ENCODE results near the gene ANKZF1. TPM values are rescaled to one million over a fixed set of nuclear protein-coding genes. Genes with fewer than 3 reads are reported as not detected.
"Not testable (repeated sequence)": the region's sequence is repeated elsewhere in the genome, so short reads cannot be mapped to it uniquely, and the experiment has no call there.

ANKZF1 gene
- total RNA-seq, 1 donor from 2014 or later = 112 TPM

DNA sequence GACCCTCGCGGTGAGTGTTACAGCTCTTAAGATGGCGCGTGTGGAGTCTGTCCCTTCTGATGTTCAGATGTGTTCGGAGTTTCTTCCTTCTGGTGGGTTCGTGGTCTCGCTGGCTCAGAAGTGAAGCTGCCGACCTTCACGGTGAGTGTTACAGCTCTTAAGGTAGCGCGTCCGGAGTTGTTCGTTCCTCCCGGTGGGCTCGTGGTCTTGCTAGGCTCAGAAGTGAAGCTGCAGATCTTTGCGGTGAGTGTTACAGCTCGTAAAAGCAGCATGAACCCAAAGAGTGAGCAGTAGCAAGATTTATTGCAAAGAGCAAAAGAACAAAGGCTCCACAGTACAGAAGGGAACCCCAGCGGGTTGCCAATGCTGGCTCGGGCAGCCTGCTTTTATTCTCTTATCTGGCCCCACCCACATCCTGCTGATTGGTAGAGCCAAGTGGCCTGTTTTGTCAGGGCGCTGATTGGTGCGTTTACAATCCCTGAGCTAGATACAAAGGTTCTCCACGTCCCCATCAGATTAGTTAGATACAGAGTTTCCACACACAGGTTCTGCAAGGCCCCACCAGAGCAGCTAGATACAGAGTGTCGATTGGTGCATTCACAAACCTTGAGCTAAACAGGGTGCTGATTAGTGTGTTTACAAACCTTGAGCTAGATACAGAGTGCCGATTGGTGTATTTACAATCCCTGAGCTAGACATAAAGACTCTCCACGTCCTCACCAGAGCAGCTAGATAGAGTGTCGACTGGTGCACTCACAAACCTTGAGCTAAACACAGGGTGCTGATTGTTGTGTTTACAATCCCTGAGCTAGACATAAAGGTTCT is 28.9 kb upstream of the ANKZF1 start:
- H3K9me3 Mint-ChIP-seq; intact Hi-C loops (cut with micrococcal nuclease); H3K36me3 Mint-ChIP-seq (ENCODE audit: low read depth); H3K27me3 Mint-ChIP-seq (ENCODE audit: insufficient read depth); DNase-seq (ENCODE audit: low spot score); H3K4me1 Mint-ChIP-seq (ENCODE audit: low read depth): not testable (repeated sequence)
- H3K4me3 Mint-ChIP-seq = peak overlapping the region; percentile 29
- peak overlapping the region; percentile 41 for H3K27ac Mint-ChIP-seq

DNA sequence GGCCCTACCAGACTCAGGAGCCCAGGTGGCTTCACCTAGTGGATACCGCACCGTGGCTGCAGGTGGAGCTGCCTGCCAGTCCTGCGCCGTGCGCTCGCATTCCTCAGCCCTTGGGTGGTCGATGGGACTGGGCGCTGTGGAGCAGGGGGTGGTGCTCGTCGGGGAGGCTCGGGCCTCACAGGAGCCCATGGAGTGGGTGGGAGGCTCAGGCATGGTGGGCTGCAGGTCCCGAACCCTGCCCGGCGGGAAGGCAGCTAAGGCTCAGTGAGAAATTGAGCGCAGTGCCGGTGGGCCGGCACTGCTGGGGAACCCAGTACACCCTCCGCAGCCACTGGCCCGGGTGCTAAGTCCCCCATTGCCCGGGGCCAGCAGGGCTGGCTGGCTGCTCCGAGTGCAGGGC is 28.3 kb upstream of the ANKZF1 start:
- H3K27me3 Mint-ChIP-seq (ENCODE audit: insufficient read depth); H3K36me3 Mint-ChIP-seq (ENCODE audit: low read depth); H3K27ac Mint-ChIP-seq; H3K4me1 Mint-ChIP-seq (ENCODE audit: low read depth); H3K4me3 Mint-ChIP-seq; intact Hi-C loops (cut with micrococcal nuclease); DNase-seq (ENCODE audit: low spot score); H3K9me3 Mint-ChIP-seq: not testable (repeated sequence)

DNA sequence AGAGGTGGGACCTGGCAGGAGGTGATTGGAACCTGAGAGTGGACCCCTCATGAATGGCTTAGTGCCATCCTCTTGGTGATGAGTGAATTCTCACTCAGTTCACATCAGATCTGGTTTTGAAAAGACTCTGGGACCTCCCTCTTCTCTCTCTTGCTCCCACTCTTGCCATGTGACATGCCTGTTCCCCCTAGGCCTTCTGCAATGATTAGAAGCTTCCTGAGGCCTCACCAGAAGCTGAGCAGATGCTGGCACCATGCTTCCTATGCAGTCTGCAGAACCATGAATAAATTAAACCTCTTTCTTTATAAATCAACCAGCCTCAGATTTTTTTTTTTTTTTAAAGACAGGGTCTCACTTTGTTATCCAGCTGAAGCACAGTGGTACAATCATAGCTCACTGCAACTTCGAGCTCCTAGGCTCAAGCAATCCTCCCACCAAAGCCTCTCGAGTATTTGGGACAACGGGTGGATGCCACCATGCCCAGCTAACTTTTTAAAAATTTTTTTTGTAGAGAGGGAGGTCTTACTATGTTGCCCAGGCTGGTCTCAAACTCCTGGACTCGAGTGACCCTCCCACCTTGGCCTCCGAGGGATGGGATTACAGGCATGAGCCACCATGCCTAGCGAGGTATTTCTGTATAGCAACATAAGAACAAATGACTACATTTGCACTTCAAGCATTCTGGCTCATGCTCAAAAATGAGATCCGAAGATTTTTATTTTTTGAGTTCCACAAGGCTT is 25.0 kb upstream of the ANKZF1 start:
- intact Hi-C loops (cut with micrococcal nuclease) = no loop called here
- DNase-seq (ENCODE audit: low spot score) = no peak
- Mint-ChIP-seq H3K36me3 (ENCODE audit: low read depth) (peaks cover 13% of the 10 kb centered on the region), H3K9me3 (peaks cover 4% of the 10 kb centered on the region), H3K4me3 (no peak overlapping the region), H3K4me1 (ENCODE audit: low read depth) (peaks cover 31% of the 10 kb centered on the region), H3K27ac (no peak overlapping the region), H3K27me3 (ENCODE audit: insufficient read depth) (no peaks in the 10 kb centered on the region)

DNA sequence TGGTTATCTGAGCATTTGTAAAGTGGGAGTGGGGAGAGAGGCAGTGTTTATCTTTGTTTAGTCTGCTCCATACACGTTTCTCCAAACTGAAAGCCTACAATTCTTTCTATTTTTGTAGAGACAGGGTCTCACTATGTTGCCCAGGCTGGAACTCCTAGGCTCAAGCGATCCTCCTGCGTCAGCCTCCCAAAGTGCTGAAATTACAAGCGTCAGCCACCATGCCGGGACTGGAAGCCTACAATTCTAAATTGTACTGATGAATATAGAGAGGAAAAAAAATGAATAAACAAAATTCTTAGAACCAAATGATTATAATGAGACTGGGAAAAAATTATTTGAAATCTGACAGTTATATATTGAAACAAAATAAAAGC is 24.5 kb upstream of the ANKZF1 start:
- DNase-seq (ENCODE audit: low spot score) = no peak
- Mint-ChIP-seq H3K4me3 (peak overlapping the region; percentile 26), H3K4me1 (ENCODE audit: low read depth) (peaks cover 37% of the 10 kb centered on the region)

DNA sequence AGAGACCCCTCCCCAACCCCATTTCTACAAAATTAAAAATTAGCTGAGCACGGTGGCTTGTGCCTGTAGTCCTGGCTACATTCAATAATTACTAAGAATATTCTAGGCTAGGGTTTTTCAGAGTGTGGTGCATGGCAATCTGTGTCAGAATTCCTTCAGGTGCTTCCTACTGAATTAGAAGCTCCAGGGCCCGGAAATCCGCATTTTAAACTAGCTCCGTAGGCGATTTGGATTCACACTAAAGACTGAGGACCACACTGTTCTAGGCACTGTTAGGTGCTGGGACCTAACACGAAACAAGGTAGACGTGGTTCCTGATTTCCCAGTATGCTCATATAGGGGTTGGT is 23.7 kb upstream of the ANKZF1 start:
- Mint-ChIP-seq H3K27me3 (ENCODE audit: insufficient read depth) (no peaks in the 10 kb centered on the region), H3K9me3 (peaks cover 4% of the 10 kb centered on the region), H3K36me3 (ENCODE audit: low read depth) (peaks cover 24% of the 10 kb centered on the region), H3K4me3 (peak overlapping the region; percentile 92), H3K4me1 (ENCODE audit: low read depth) (peaks cover 40% of the 10 kb centered on the region), H3K27ac (peak overlapping the region; percentile 99)
- intact Hi-C loops (cut with micrococcal nuclease) = loop anchor here (1.0 to 2.0 kb wide), 14 partner anchors 13 to 800 kb away; partner anchors contain the start of genes ANKZF1, ATG9A, CHPF and CNOT9
- no peak for DNase-seq (ENCODE audit: low spot score)

More for the DNA sequence above, 24.5 kb upstream of the ANKZF1 start:
- H3K9me3 Mint-ChIP-seq = peaks cover 4% of the 10 kb centered on the region
- no peaks in the 10 kb centered on the region for H3K27me3 Mint-ChIP-seq (ENCODE audit: insufficient read depth)
- H3K27ac Mint-ChIP-seq = no peak overlapping the region
- intact Hi-C loops (cut with micrococcal nuclease) = no loop called here
- H3K36me3 Mint-ChIP-seq (ENCODE audit: low read depth) = peaks cover 19% of the 10 kb centered on the region

DNA sequence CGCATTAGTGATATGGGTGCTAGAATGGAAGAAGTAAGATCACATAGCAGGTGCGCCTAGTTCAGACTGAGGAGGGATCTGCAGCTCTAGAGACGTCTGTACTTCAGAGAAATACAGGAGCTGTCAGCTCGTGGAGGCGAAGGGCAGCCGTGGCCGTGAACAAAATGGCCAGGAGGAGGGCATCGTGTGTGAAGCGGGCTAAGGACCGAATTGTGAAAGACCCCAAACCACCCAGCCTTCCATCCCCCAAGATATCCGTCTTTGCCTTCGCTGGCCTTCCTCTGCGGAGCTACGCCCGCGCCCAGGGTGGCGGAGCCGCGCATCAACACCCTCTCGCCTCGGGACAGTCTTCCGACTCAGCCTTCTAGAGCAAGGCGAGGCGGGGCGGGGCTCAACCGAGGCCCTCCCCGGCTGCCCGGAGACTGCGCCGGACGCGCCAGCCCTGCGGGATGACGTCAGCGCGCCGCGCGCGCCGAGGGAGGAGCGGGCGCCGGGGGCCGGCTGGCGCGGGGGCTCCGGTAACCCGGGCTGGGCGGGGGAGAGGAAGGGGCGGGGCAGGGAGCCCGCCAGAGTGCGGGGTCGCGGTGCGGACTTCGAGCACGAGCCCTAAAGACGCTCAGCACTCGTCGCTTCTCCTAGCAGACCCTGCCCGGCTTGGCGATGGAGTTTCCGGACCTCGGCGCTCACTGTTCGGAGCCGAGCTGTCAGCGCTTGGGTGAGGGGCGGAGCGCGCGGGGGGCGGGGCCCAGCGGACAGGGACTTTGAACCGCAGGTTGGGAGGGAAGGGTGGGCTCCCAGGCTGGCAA is 23.1 kb upstream of the ANKZF1 start, which contains the start of gene ZFAND2B:
Gene ZFAND2B, plus strand, starts transcription at position 455 of the 806 bp plus-strand sequence. Its CDS starts 206 bp downstream, at position 661.
- H3K4me1 Mint-ChIP-seq (ENCODE audit: low read depth) = peaks cover 40% of the 10 kb centered on the region
- peaks cover 29% of the 10 kb centered on the region for H3K36me3 Mint-ChIP-seq (ENCODE audit: low read depth)
- peak within 1 kb of the TSS; percentile 92 for H3K4me3 Mint-ChIP-seq
- H3K9me3 Mint-ChIP-seq = peaks cover 4% of the 10 kb centered on the region
- peak; percentile 96 for DNase-seq (ENCODE audit: low spot score)
- H3K27ac Mint-ChIP-seq = peak within 1 kb of the TSS; percentile 99
- H3K27me3 Mint-ChIP-seq (ENCODE audit: insufficient read depth) = no peaks in the 10 kb centered on the region
- intact Hi-C loops (cut with micrococcal nuclease) = loop anchor here (1.0 to 2.0 kb wide), 14 partner anchors 13 to 800 kb away; partner anchors contain the start of genes ANKZF1, ATG9A, CHPF and CNOT9

DNA sequence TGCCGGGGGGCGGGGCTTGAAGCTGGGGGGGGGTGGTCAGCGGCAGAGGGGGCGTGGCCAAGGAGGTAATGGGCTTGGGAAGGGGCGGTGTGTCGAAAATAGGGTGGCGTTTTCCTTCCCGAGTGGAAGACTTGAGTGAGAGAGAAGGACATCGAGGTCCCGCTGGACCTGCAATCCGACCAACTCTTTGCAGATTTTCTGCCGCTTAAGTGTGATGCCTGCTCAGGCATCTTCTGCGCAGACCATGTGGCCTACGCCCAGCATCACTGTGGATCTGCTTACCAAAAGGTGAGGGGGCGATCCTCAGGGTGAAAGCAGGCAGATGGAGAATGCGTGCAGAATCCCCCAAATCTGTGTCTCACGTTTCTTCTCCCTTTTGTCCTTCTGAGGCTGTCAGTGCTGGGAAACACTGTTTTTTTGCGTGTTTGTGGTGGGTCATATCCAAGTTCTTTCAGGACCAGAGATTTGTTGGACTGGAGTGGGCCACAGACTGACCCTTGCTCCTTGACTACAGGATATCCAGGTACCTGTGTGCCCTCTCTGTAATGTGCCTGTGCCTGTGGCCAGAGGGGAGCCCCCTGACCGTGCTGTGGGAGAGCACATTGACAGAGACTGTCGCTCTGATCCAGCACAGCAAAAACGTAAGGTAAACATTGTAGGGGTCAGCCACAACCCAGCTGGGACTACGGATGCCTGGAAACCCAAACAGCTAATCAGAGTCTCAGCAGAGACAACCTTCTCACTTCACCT is 22.3 kb upstream of the ANKZF1 start:
- Mint-ChIP-seq H3K4me1 (ENCODE audit: low read depth) (peaks cover 44% of the 10 kb centered on the region), H3K36me3 (ENCODE audit: low read depth) (peaks cover 33% of the 10 kb centered on the region), H3K27me3 (ENCODE audit: insufficient read depth) (no peaks in the 10 kb centered on the region), H3K9me3 (peaks cover 4% of the 10 kb centered on the region), H3K4me3 (peak overlapping the region; percentile 92), H3K27ac (peak overlapping the region; percentile 71)
- DNase-seq (ENCODE audit: low spot score) = no peak
- intact Hi-C loops (cut with micrococcal nuclease) = loop anchor here (2.0 kb wide), 2 partner anchors 291 to 639 kb away; partner anchors contain the start of genes CNOT9, GMPPA and USP37

DNA sequence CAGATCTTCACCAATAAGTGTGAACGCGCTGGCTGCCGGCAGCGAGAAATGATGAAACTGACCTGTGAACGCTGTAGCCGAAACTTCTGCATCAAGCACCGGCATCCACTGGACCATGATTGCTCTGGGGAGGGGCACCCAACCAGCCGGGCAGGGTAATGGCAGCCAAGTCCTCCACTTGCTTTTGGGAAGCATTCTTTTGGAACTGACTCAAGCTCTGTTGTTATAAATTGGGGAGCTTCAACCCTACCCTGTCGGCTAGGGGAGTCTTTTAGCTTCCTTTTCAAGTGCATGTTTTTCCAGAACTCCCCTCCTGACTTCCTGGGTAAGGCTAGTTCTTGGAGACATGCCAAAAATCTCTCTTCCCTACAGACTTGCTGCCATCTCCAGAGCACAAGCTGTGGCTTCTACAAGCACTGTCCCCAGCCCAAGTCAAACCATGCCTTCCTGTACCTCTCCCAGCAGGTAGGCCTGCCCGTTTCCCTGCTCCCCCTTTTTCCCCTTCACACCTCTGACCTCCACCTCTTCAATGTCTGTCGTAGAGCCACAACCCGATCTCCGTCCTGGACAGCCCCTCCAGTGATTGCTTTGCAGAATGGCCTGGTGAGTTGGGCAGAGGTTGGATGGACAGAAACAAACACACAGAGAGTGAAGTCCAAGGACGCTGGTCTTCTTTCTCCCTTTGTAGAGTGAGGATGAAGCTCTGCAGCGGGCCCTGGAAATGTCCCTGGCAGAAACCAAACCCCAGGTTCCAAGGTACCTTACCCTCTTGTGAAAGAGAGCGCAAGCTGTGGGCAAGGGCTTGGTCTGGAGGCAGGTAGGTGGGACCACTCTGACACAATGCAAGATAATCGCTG is 21.5 kb upstream of the ANKZF1 start:
- Mint-ChIP-seq H3K36me3 (ENCODE audit: low read depth) (peaks cover 34% of the 10 kb centered on the region), H3K9me3 (peaks cover 4% of the 10 kb centered on the region), H3K4me3 (peak overlapping the region; percentile 92), H3K27me3 (ENCODE audit: insufficient read depth) (no peaks in the 10 kb centered on the region), H3K27ac (peak overlapping the region; percentile 80), H3K4me1 (ENCODE audit: low read depth) (peaks cover 45% of the 10 kb centered on the region)
- DNase-seq (ENCODE audit: low spot score) = no peak
- intact Hi-C loops (cut with micrococcal nuclease) = loop anchor here (2.0 kb wide), 2 partner anchors 291 to 639 kb away; partner anchors contain the start of genes CNOT9, GMPPA and USP37

DNA sequence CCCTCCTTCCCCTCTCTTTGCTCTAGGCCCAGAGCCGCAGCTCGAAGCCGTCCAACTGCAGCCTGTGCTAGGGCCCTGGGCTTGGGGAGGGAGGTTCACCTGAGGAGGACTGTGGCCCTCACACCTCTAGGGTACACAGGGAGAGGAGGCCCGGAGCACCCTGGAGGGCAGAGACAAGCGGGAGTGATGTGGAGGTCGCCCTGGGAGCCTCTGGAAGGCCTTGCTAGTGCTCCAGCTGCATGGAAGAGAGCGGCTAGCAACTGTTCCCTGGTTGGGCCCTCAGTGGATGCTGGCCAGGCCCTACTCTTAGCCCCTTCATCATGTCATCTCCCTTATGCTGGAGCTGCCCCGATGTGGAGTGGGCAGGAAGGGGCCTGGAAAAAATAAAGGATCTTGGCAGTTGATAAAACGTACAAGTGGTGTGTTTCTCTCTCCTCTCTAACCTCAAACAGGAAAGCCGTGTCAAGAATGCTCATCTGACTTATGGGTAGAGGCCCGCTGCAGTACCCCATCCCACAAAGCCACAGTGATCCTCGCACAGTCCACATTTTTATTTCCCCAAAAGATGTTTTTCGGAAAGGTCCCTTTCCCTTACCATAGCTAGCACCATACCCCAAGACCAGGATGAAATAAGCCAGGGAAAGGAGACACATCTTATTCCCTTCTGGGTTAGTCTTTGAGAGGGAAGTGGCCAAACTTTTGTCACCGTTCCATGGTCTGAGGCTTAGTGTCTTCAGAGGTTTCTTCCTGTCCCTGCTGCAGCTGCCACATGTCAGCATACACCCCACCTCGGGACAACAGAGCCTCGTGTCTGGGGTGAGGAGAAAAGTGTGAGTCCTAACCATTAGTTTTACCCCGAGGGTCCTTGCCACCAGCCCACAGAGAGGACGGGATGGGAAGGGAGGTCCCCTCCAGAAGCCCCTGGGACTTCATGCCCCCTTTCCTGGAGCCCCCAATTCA is 20.1 kb upstream of the ANKZF1 start:
- Mint-ChIP-seq H3K9me3 (peaks cover 2% of the 10 kb centered on the region), H3K4me3 (peak overlapping the region; percentile 77), H3K27me3 (ENCODE audit: insufficient read depth) (no peaks in the 10 kb centered on the region), H3K4me1 (ENCODE audit: low read depth) (peaks cover 45% of the 10 kb centered on the region), H3K27ac (peak overlapping the region; percentile 80), H3K36me3 (ENCODE audit: low read depth) (peaks cover 45% of the 10 kb centered on the region)
- intact Hi-C loops (cut with micrococcal nuclease) = no loop called here
- DNase-seq (ENCODE audit: low spot score) = no peak

DNA sequence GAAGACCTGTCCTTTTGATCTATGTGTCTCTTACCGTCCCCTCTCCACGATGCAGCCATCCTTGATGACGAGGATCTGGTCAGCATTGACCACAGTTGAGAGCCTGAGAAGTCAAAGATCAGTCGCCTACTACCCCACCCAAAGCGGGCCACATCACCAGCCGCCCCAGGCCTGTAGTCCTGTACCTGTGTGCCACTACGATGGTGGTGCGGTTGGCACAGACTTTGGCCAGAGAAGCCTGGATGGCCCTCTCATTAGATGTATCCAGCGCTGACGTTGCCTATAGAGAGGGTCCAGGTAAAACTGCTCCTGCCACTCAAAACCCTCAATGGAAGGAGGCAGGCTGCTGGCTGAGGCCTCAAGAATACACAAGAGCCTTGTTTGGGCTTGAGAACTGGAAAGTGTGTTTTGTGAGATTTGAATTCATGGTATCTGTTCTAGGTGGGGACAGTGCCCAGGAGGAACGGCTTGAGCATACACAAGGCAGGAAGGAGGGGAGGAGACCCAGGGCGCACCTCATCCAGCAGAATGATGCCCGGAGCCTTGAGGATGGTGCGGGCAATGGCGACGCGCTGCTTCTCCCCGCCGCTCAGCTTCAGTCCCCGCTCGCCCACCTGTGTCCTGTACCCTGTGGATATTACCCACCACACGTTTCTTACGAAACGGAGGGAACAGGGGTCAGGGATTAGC is 19.3 kb upstream of the ANKZF1 start:
- peak overlapping the region; percentile 79 for H3K27ac Mint-ChIP-seq
- peaks cover 45% of the 10 kb centered on the region for H3K4me1 Mint-ChIP-seq (ENCODE audit: low read depth)
- H3K9me3 Mint-ChIP-seq = no peaks in the 10 kb centered on the region
- no peak overlapping the region for H3K4me3 Mint-ChIP-seq
- no peaks in the 10 kb centered on the region for H3K27me3 Mint-ChIP-seq (ENCODE audit: insufficient read depth)
- intact Hi-C loops (cut with micrococcal nuclease) = no loop called here
- peaks cover 51% of the 10 kb centered on the region for H3K36me3 Mint-ChIP-seq (ENCODE audit: low read depth)
- no peak for DNase-seq (ENCODE audit: low spot score)
